GM12878 (cell line): ENCODE results near the gene KCNK17. TPM values are rescaled to one million over a fixed set of nuclear protein-coding genes. Genes with fewer than 3 reads are reported as not detected.

ENCODE experiments used
- ATAC-seq: fragments of 200-7000 bp; cut with Tn5 transposase; 3 replicates; pipeline ENCODE4 v1.9.1; 2020; ENCODE audit warnings: mild to moderate bottlenecking, moderate library complexity
- BruUV-seq: library from RNA; stranded (reverse); fragments of 400-500 nt; replicated peaks from 2 replicates; lab custom pipeline; 2021; lab: Mats Ljungman, UMichigan
- CTCF ChIA-PET: fragments of 300-600 bp; sonication (Branson Sonifier 250); formaldehyde crosslinking; extraction: SDS; loops from one replicate; lab custom pipeline; 2021; ENCODE audit warnings: inconsistent platforms; lab: Yijun Ruan, JAX
- POLR2A ChIA-PET: fragments of 350-600 bp; formaldehyde crosslinking; extraction: SDS; loops from one replicate; lab custom pipeline; 2021; ENCODE audit warnings: inconsistent platforms; lab: Charles Lee
- RAD21 ChIA-PET: fragments of 300-600 bp; sonication (Branson Sonifier 250); formaldehyde crosslinking; loops from one replicate; lab custom pipeline; 2023; ENCODE audit warnings: antibody characterized with exemption; ENCODE audit not compliant: unreplicated experiment; lab: Charles Lee
- SMC1A ChIA-PET: fragments of 300-600 bp; sonication (Branson Sonifier 250); formaldehyde crosslinking; loops from one replicate; lab custom pipeline; 2023; ENCODE audit not compliant: unreplicated experiment, uncharacterized antibody; lab: Charles Lee
- DNase-seq: peaks from one replicate; pipeline ENCODE4 v3.0.0-alpha.2; 2011; ENCODE audit warnings: low read depth, low spot score
- FAIRE-seq: peaks from 3 replicates; lab custom pipeline; 2011; peaks lifted over from hg19 to GRCh38; lab: Jason Lieb, UNC
- H2AFZ ChIP-seq: 2 replicates; pipeline ENCODE4 v1.6.0; 2011; ENCODE audit warnings: low read depth, low read length, control low read depth; ENCODE audit not compliant: control insufficient read depth
- H3K27ac ChIP-seq: 2 replicates; pipeline ENCODE4 v1.5.1; 2011; ENCODE audit warnings: control low read depth; ENCODE audit not compliant: control insufficient read depth, insufficient read depth
- H3K27me3 ChIP-seq, 2 experiments: replicated peaks in 1 of 2; 2 replicates each; pipeline versions ENCODE4 v1.6.0 to v1.6.1; 2011; ENCODE audit warnings: low read length in 1 of 2; ENCODE audit not compliant: control insufficient read depth in 2 of 2, insufficient read depth in 2 of 2
- H3K36me3 ChIP-seq, 2 experiments: 2 replicates each; pipeline ENCODE4 v1.5.1; 2011; ENCODE audit warnings: low read length in 1 of 2; ENCODE audit not compliant: control insufficient read depth in 2 of 2, insufficient read depth in 2 of 2
- H3K4me1 ChIP-seq: 2 replicates; pipeline ENCODE4 v1.6.1; 2011; ENCODE audit warnings: mild to moderate bottlenecking, low read length, moderate library complexity, mixed read lengths; ENCODE audit not compliant: control insufficient read depth, insufficient read depth
- H3K4me2 ChIP-seq: 2 replicates; pipeline ENCODE4 v1.6.0; 2011; ENCODE audit warnings: control low read depth; ENCODE audit not compliant: control insufficient read depth, insufficient read depth
- H3K4me3 ChIP-seq: fragments of 200-600 bp; sonication (generic); 2 replicates; pipeline ENCODE4 v1.5.1; 2016
- H3K79me2 ChIP-seq: 2 replicates; pipeline ENCODE4 v1.6.0; 2011; ENCODE audit warnings: low read length; ENCODE audit not compliant: control insufficient read depth, insufficient read depth
- H3K9ac ChIP-seq: 2 replicates; pipeline ENCODE4 v1.8.0; 2011; ENCODE audit warnings: low read length, control low read depth, mixed read lengths; ENCODE audit not compliant: control insufficient read depth, insufficient read depth
- H3K9me3 ChIP-seq: replicated peaks from 3 replicates; pipeline ENCODE4 v1.5.1; 2011; ENCODE audit warnings: mild to moderate bottlenecking, low read length; ENCODE audit not compliant: control insufficient read depth, insufficient read depth
- H4K20me1 ChIP-seq: 2 replicates; pipeline ENCODE4 v1.6.0; 2011; ENCODE audit not compliant: control insufficient read depth, insufficient read depth
- CBFB ChIP-seq: IDR thresholded peaks from 2 replicates; pipeline ENCODE4 v1.6.1; 2016; ENCODE audit warnings: antibody characterized with exemption, low read depth
- DPF2 ChIP-seq: fragments of 450-650 bp; IDR thresholded peaks from 2 replicates; pipeline ENCODE4 v1.6.1; 2017; ENCODE audit warnings: mild to moderate bottlenecking
- ETV6 ChIP-seq, 2 experiments: fragments of 450-650 bp in 1 of 2; IDR thresholded peaks in 1 of 2; conservative IDR thresholded peaks in 1 of 2; 2 replicates each; pipeline ENCODE4 v1.6.1; 2014; ENCODE audit warnings: antibody characterized with exemption in 1 of 2, borderline replicate concordance in 1 of 2, low read depth in 1 of 2, mild to moderate bottlenecking in 1 of 2, moderate library complexity in 1 of 2
- MTA3 ChIP-seq: IDR thresholded peaks from 2 replicates; pipeline ENCODE4 v1.6.1; 2012; ENCODE audit warnings: low read length, inconsistent platforms, borderline replicate concordance
- SP1 ChIP-seq: IDR thresholded peaks from one replicate; pipeline ENCODE4 v1.6.1; 2011; ENCODE audit warnings: low read depth, low read length
- WGBS: methylation state at CpG from one replicate; pipeline ENCODE4 v1.1.6; 2016; ENCODE audit warnings: low lambda C conversion rate; ENCODE audit not compliant: insufficient replicate concordance, insufficient coverage; ENCODE audit errors: missing lambda C conversion rate; 5-methylcytosine and 5-hydroxymethylcytosine counted together
- in situ Hi-C: fragments of 300-500 bp; cut with MboI; formaldehyde crosslinking; loops from 9 replicates; pipeline ENCODE4 v1.14.3; 2018; ENCODE audit warnings: mixed read lengths
- intact Hi-C: fragments of 100-400 bp; cut with micrococcal nuclease; formaldehyde crosslinking; loops from one replicate; pipeline ENCODE4 v1.14.2; 2022; ENCODE audit not compliant: unreplicated experiment
- polyA plus RNA-seq, 11 experiments: library from polyadenylated mRNA; depleted of rRNA in 4 of 11; unstranded in 6 of 11; stranded (reverse) in 5 of 11; fragments of >200 nt; fragmentation: Nextera tagmentation in 4 of 11; fragmentation: Illumina TruSeq in 1 of 11; extraction: Ambion mirVana in 4 of 11; extraction: Trizol in 1 of 11; gene quantifications; 1 replicate in 1 of 11; 2 replicates in 10 of 11; pipeline versions ENCODE4 v1.2.1 to v1.2.3, GENCODE V29; 2011 to 2016; ENCODE audit warnings: inconsistent platforms in 2 of 11, missing spikeins in 2 of 11, low read depth in 1 of 11
- total RNA-seq, 4 experiments: library from RNA; depleted of rRNA in 3 of 4; stranded (reverse); fragments of >200 nt in 3 of 4; fragmentation: Illumina TruSeq in 1 of 4; extraction: Trizol in 1 of 4; gene quantifications; 2 replicates each; pipeline versions ENCODE4 v1.2.1 to v1.2.3, GENCODE V29; 2013 to 2021
- TF ChIP-seq, protein P1 (sequence below): fragments of 150-350 bp; IDR thresholded peaks from 2 replicates; pipeline ENCODE4 v1.6.1; 2016; ENCODE audit warnings: low read depth, low read length
- TF ChIP-seq, protein P2 (sequence below): IDR thresholded peaks from 2 replicates; pipeline ENCODE4 v1.6.1; 2012; ENCODE audit warnings: low read depth, low read length, improper control_type of control experiment

Gene KCNK17
- total and polyA plus RNA-seq, 10 of the 15 experiments (the other 5 are each of a cell fraction or from before 2014, with no cell fraction given): not detected

DNA sequence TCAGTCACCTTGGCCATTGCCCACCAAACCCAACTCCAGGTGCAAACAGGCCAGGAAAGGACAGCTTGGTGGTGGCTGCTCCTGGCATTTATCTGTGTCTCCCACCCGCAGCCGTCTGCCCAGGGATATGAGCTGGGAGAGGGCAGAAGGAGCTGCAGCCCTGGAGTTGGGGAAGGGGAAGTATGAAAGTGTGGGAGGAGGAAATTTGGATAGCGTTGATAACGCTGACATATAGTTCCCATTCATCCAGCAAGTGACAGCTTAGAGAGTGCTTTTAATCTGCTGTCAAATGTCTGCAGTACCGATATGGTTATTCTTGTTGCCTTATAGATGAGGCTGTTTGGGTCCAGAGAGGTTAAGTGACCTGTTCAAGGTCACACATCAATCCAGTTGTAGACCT lies 7.5 kb upstream of the KCNK17 start:
- ATAC-seq (no peak), FAIRE-seq (no peak), DNase-seq (no peak)
- in situ Hi-C loops (no loop called here), intact Hi-C loops (no loop called here)
- no peaks in the 10 kb centered on the region for H3K9me3 ChIP-seq
- no peak overlapping the region for H3K27ac ChIP-seq
- no peaks in the 10 kb centered on the region for H3K36me3 ChIP-seq
- under 1% methylated on average over 5 of the region's 5 CpGs for WGBS
- ChIA-PET CTCF (no interaction called here), POLR2A (no interaction called here), SMC1A (interaction anchor here (1.2 kb wide), 1 partner anchor 12 kb away, joined by 3 read pairs; no protein-coding TSS in a partner anchor), RAD21 (no interaction called here)
- H3K27me3 ChIP-seq: peaks cover 0 to 5% of the 10 kb centered on the region in 2 experiments; a peak in 3 of 4 replicates
- TF ChIP-seq, protein P1, sequence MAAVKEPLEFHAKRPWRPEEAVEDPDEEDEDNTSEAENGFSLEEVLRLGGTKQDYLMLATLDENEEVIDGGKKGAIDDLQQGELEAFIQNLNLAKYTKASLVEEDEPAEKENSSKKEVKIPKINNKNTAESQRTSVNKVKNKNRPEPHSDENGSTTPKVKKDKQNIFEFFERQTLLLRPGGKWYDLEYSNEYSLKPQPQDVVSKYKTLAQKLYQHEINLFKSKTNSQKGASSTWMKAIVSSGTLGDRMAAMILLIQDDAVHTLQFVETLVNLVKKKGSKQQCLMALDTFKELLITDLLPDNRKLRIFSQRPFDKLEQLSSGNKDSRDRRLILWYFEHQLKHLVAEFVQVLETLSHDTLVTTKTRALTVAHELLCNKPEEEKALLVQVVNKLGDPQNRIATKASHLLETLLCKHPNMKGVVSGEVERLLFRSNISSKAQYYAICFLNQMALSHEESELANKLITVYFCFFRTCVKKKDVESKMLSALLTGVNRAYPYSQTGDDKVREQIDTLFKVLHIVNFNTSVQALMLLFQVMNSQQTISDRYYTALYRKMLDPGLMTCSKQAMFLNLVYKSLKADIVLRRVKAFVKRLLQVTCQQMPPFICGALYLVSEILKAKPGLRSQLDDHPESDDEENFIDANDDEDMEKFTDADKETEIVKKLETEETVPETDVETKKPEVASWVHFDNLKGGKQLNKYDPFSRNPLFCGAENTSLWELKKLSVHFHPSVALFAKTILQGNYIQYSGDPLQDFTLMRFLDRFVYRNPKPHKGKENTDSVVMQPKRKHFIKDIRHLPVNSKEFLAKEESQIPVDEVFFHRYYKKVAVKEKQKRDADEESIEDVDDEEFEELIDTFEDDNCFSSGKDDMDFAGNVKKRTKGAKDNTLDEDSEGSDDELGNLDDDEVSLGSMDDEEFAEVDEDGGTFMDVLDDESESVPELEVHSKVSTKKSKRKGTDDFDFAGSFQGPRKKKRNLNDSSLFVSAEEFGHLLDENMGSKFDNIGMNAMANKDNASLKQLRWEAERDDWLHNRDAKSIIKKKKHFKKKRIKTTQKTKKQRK: no peak
- no peak for TF ChIP-seq CBFB
- no peak for TF ChIP-seq MTA3
- TF ChIP-seq, protein P2, sequence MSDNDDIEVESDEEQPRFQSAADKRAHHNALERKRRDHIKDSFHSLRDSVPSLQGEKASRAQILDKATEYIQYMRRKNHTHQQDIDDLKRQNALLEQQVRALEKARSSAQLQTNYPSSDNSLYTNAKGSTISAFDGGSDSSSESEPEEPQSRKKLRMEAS: no peak
- no peak for TF ChIP-seq DPF2
- no peak for TF ChIP-seq SP1
- TF ChIP-seq ETV6 (conservative IDR thresholded peaks at IDR 0.05 in 1 of 2, IDR thresholded peaks at IDR 0.05 in 1 of 2; ENCODE audit: borderline replicate concordance in 1 of 2, low read depth in 1 of 2): no peak
- H3K4me2 ChIP-seq: no peak overlapping the region
- no peaks in the 10 kb centered on the region for H4K20me1 ChIP-seq
- no peaks in the 10 kb centered on the region for H3K79me2 ChIP-seq
- H3K4me3 ChIP-seq: no peak overlapping the region
- H3K4me1 ChIP-seq: no peaks in the 10 kb centered on the region
- H3K9ac ChIP-seq: no peak overlapping the region
- BruUV-seq: no TSS peak
- H2AFZ ChIP-seq: no peak overlapping the region
